GM12875 (cell line): ENCODE results near the gene SMAD7.

ENCODE experiments used
- H3K4me3 ChIP-seq: one replicate; pipeline ENCODE4 v1.5.1; 2011; ENCODE audit warnings: low read depth, low read length, control low read depth
- TF ChIP-seq, protein P1 (sequence below): IDR thresholded peaks from 2 replicates; pipeline ENCODE4 v1.5.1; 2011; ENCODE audit warnings: low read depth, mild to moderate bottlenecking, control low read depth, inconsistent platforms, low read length, moderate library complexity, borderline replicate concordance; ENCODE audit not compliant: insufficient read depth

The SMAD7 gene

DNA sequence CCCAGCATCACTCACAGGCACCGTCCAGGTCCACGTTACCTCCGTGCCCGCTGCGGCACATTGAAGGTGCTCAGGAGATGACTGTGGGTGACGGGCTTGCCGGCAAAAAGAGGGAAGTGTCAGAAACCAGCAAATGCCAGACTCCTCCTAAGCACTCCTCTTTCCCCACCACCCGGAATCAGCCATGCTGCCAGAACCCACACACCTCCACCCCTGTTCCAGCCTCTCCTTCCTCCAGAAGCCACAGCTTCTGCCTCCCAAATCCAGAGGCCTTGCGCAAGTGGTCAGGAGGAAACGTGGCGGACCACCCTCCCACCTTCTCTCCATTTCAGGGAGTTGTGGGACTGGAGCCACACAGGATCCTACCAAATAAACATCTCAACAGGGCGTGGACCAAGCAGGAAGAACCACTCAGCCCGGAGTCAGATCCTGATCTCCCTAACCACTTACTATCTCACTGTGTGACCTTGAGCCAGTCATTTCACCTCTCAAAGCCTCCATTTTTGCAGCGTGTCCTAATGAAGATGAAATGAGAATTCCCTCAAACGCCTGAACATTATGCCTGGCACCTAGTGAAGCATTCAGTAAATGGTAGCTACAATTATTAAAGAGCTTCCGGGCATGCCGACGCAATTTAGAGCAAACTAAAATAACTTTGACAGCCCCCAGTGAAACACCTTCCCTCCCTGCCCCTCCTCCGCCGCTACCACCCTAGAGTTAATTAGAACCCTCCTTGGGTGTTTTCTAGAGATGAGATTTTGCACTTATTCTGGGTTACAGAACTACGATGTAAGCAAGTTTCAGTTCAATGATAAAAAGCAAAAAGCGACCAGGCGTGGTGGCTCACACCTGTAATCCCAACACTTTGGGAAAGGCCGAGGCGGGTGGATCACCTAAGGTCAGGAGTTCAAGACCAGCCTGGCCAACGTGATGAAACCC, 32.9 kb downstream of the SMAD7 start:
- TF ChIP-seq, protein P1, sequence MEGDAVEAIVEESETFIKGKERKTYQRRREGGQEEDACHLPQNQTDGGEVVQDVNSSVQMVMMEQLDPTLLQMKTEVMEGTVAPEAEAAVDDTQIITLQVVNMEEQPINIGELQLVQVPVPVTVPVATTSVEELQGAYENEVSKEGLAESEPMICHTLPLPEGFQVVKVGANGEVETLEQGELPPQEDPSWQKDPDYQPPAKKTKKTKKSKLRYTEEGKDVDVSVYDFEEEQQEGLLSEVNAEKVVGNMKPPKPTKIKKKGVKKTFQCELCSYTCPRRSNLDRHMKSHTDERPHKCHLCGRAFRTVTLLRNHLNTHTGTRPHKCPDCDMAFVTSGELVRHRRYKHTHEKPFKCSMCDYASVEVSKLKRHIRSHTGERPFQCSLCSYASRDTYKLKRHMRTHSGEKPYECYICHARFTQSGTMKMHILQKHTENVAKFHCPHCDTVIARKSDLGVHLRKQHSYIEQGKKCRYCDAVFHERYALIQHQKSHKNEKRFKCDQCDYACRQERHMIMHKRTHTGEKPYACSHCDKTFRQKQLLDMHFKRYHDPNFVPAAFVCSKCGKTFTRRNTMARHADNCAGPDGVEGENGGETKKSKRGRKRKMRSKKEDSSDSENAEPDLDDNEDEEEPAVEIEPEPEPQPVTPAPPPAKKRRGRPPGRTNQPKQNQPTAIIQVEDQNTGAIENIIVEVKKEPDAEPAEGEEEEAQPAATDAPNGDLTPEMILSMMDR: no peak
- no peak overlapping the region for H3K4me3 ChIP-seq

DNA sequence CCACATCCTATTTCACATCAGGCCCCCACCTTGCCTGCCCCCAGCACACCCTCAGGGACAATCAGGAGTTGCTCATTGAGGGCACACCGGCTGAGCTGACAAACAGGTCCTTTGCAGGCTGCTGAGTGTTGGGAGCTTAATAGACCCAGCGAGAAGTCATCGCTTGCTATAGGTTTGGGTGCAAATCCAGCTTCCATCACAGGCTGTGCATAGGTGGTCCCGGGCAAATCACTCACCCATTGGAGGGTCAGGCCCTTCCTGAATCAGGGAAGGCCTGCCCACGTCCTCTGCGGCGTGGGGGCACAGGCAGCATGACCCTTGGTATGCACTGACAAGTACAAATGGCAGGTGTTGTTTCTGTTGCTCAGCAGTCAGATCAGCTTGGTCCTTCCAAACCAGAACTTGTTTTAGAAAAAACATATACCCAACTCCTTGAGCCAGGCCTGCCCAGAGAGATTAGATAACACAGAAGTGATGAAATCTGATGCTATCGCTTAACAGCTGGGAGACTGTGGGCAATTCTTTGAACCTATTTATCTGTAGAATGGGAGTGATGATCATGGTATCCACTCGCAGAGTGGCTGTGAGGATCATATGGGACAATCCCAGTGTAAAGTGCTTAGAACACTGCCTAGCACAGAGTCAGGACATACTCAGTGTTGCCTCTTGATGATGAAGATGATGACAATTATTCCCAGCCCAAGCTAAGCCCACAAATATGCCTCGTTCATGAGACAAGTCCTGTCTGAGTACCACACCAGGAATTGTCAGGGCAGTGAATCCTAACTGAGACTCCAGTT, 34.9 kb downstream of the SMAD7 start:
- TF ChIP-seq, protein P1: no peak
- H3K4me3 ChIP-seq: no peak overlapping the region

DNA sequence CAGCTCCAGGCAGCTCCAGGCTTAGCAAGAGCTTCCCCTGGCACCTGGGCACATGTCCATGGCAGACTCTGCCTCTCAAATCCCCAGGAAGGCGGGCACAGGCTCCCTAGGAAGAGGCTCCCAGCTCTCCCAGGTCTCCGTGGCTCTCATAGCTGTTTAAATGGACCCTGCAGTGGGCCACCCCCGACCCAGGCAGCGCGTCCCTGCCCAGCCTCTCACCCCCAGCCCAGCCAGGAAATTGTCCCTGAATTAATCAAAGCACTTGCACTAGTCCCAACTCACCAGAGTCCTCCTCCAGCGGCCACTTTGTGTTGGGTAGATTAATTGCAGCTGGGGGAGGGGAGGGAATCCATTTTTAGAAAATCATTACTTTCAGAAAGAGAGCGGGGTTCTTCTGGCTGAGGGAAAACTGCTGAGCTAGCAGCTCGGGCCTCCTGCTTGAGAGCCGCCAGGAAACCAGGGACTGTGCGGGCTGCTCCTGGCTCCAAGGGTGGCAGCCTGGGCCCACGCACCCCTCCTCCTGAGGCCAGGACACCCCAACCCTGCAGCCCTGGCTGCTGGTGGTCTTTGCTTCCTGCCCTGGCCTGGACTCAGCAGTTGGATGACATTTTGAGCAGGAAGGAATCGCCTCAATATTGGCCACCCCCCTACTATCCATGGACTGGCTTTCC, 36.0 kb downstream of the SMAD7 start:
- H3K4me3 ChIP-seq: no peak overlapping the region
- TF ChIP-seq, protein P1: no peak

DNA sequence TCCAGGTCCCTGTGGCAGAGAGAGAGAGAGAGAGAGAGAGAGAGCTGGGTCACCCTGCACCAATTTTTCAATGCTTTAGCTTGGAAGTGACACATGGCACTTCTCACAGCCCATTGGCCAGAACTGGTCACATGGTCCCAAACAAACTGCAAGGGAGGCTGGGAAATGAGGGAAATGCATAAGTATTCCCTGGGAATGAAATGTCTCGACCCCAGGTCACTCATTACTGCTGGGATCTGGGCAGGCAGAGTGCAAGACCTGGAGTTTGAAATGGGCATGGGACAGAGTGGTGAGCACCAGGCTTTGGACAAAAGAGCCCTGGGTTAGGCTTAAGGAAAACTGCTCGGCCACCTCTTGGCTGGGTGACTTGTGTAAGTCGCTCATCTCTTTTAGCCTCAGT, 37.0 kb downstream of the SMAD7 start:
- TF ChIP-seq, protein P1: no peak

DNA sequence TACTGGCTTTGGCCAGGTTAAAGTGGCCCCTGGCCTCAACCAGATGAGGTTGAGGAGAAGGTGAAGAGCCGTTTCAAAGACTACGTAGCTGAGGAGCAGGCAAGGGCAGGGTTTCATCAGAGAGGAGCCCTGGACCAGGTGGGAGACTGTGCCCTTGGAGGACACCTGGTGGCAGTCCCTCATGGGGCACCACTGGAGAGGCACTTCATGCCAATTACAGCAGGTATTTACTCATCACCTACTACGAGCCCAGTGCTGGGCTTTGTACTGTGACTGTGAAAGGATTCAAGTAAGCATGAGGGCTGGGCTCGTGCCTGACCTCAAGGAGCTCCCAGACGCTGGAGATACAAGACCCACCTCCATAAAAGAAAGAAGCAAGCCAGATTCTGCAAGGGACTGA, 37.6 kb downstream of the SMAD7 start:
- TF ChIP-seq, protein P1: peak; percentile 50
- no peak overlapping the region for H3K4me3 ChIP-seq

More for the DNA sequence above, 37.0 kb downstream of the SMAD7 start:
- H3K4me3 ChIP-seq: no peak overlapping the region

DNA sequence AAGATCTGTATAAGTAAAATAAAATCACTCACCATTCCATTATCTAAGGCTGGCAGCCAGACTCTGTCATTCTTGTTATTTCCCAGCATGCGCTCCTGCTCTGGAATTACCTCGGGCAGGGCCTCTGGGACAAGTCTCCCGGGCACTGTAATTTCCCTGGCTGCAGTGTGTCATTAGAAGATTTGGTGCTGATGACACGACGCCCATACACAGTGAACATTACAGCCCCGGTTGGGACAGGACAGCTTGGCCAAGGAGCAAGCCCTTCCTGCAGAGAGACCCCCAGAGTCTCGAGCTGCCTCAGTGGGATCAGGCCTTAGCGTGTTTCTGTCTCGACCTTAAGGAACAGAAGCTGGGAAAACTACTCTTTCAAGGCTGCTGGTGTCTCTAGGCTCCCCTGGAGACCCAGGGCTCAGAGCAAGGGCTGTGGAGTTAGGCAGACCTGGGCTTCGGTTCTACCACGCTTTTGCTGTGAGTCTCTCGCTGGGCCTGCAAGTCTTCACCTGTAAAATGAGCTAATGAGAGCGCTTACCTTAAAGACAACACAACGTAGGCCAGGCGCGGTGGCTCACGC, 39.7 kb downstream of the SMAD7 start:
- TF ChIP-seq, protein P1: no peak
- no peak overlapping the region for H3K4me3 ChIP-seq
